OCI-LY1 (cell line): ENCODE results near the gene CRISPLD2.

ENCODE experiments used
- CTCF ChIP-seq: fragments of 200-600 bp; sonication (generic), shearing (Covaris generic); IDR thresholded peaks from 2 replicates; pipeline ENCODE4 v1.5.1; 2017; ENCODE audit warnings: mild to moderate bottlenecking, antibody characterized with exemption, low read length, moderate library complexity, mixed read lengths
- EZH2 ChIP-seq: fragments of 200-600 bp; sonication (generic), shearing (Covaris generic); IDR thresholded peaks from 2 replicates; pipeline ENCODE4 v1.8.0; 2017; ENCODE audit warnings: borderline replicate concordance, mixed run types, mild to moderate bottlenecking, antibody characterized with exemption, low read length, moderate library complexity, mixed read lengths

DNA sequence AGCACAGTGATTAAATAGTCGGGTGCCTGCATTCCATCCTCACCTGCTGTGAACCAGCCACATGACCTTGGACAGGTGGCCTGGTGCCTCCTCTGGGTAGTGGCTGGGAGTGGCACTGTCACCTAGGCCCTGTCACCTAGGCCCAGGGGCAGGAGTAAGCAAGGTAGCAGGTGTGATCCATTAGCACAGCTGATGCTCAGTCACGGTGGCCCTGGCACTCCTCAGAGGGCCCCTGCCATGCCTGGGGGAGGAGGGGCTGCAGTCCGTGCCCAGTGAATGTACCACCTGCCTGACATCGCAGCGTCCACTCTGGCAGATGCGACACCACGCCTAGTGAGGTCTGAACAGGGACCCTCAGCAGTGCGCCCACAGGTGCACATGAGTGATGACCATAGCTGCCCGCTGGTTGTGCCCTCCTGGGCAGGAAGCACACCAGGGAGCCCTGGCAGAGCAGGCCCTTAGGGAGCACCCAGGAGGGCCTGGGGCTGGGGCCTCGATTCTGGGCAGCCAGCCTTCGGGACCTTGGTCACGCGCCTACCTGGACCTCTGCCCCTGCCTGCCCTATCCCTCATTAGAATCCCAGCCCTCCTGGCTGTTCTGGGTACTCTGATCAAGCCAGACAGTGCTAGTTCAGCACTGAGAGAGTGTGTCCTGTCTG is 33.1 kb upstream of the CRISPLD2 start:
- TF ChIP-seq EZH2 = no peak
- no peak for TF ChIP-seq CTCF
